GM12891 (cell line): ENCODE data around the gene PTPRD.
"Not testable (repeated sequence)": the region's sequence is repeated elsewhere in the genome, so short reads cannot be mapped to it uniquely, and the experiment has no call there.

Source experiments
- DNase-seq: peaks from one replicate; pipeline ENCODE4 v3.0.0; 2011; ENCODE audit warnings: low spot score; ENCODE audit not compliant: insufficient read length
- FAIRE-seq: peaks from 2 replicates; lab custom pipeline; 2011; peaks lifted over from hg19 to GRCh38; lab: Jason Lieb, UNC
- PAX5 ChIP-seq: IDR thresholded peaks from 2 replicates; pipeline ENCODE4 v1.6.1; 2011; ENCODE audit warnings: low read length, moderate library complexity, mild to moderate bottlenecking; ENCODE audit not compliant: insufficient read depth, severe bottlenecking
- POLR2A ChIP-seq: IDR thresholded peaks from 2 replicates; pipeline ENCODE4 v1.6.1; 2011; ENCODE audit warnings: low read depth, low read length, control low read depth
- POLR2AphosphoS5 ChIP-seq: IDR thresholded peaks from 2 replicates; pipeline ENCODE4 v1.6.1; 2011; ENCODE audit warnings: low read depth, low read length, control low read depth
- POU2F2 ChIP-seq: IDR thresholded peaks from 2 replicates; pipeline ENCODE4 v1.6.1; 2011; ENCODE audit warnings: low read depth, mild to moderate bottlenecking, control low read depth, low read length, moderate library complexity
- SPI1 ChIP-seq: IDR thresholded peaks from 2 replicates; pipeline ENCODE4 v1.6.1; 2011; ENCODE audit warnings: low read depth, low read length, control low read depth
- TAF1 ChIP-seq: IDR thresholded peaks from 2 replicates; pipeline ENCODE4 v1.6.1; 2011; ENCODE audit warnings: low read depth, low read length, control low read depth

The PTPRD gene

GRCh38 chr9:8926461-8926860 lies 1686.3 kb downstream of the PTPRD start:
- no peak for DNase-seq
- FAIRE-seq = no peak
- TF ChIP-seq POU2F2 = no peak

- DNase-seq = no peak
These were observed 1688.2 kb downstream of the PTPRD start for GRCh38 chr9:8924562-8924961.

GRCh38 chr9:8920478-8921183 lies 1692.2 kb downstream of the PTPRD start:
- not testable (repeated sequence) for DNase-seq, FAIRE-seq

More at GRCh38 chr9:8924562-8924961, 1688.2 kb downstream of the PTPRD start:
- FAIRE-seq = no peak
- TF ChIP-seq POLR2AphosphoS5 (no peak), POU2F2 (no peak), POLR2A (no peak), SPI1 (no peak), PAX5 (no peak), TAF1 (no peak)

GRCh38 chr9:8917956-8918739 lies 1694.7 kb downstream of the PTPRD start:
- no peak for TF ChIP-seq POU2F2
- TF ChIP-seq PAX5 = no peak
- no peak for TF ChIP-seq POLR2AphosphoS5
- no peak for TF ChIP-seq TAF1
- TF ChIP-seq SPI1 = no peak
- TF ChIP-seq POLR2A = no peak
- no peak for DNase-seq
- no peak for FAIRE-seq

- TF ChIP-seq POLR2AphosphoS5 (no peak), PAX5 (no peak), TAF1 (no peak), POLR2A (no peak), POU2F2 (no peak), SPI1 (no peak)
- FAIRE-seq (no peak), DNase-seq (no peak)
These were observed 1696.0 kb downstream of the PTPRD start for GRCh38 chr9:8916771-8917170.

- no peak for DNase-seq
- FAIRE-seq = no peak
- TF ChIP-seq PAX5 (no peak), POLR2A (no peak), POLR2AphosphoS5 (no peak), TAF1 (no peak), POU2F2 (no peak), SPI1 (no peak)
These were observed 1704.9 kb downstream of the PTPRD start for GRCh38 chr9:8907868-8908267.

- FAIRE-seq (no peak), DNase-seq (no peak)
- no peak for TF ChIP-seq POLR2A
- TF ChIP-seq POU2F2 = no peak
- no peak for TF ChIP-seq POLR2AphosphoS5
- TF ChIP-seq SPI1 = no peak
These were observed 1707.1 kb downstream of the PTPRD start for GRCh38 chr9:8905731-8906130.

- no peak for DNase-seq
- no peak for FAIRE-seq
- TF ChIP-seq PAX5 (no peak), POLR2A (no peak), POLR2AphosphoS5 (no peak), SPI1 (no peak), POU2F2 (no peak), TAF1 (no peak)
These were observed 1707.9 kb downstream of the PTPRD start for GRCh38 chr9:8904771-8905515.

GRCh38 chr9:8903077-8903476 lies 1709.7 kb downstream of the PTPRD start:
- TF ChIP-seq TAF1 = no peak
- TF ChIP-seq POLR2A = no peak
- no peak for TF ChIP-seq POLR2AphosphoS5
- TF ChIP-seq SPI1 = no peak
- no peak for TF ChIP-seq POU2F2
- no peak for TF ChIP-seq PAX5
- FAIRE-seq (no peak), DNase-seq (no peak)

- TF ChIP-seq TAF1 (no peak), POLR2AphosphoS5 (no peak), POU2F2 (no peak), POLR2A (no peak), PAX5 (no peak), SPI1 (no peak)
- no peak for FAIRE-seq
These were observed 1711.7 kb downstream of the PTPRD start for GRCh38 chr9:8901146-8901545.

More at GRCh38 chr9:8901146-8901545, 1711.7 kb downstream of the PTPRD start:
- no peak for DNase-seq
